Fibroblast of lung (primary cell): ENCODE data around the gene CIAO3.

Experiments used
- CTCF ChIP-seq, 2 donors: IDR thresholded peaks in 1 of 2; conservative IDR thresholded peaks in 1 of 2; 1 replicate in 1 of 2; 2 replicates in 1 of 2; pipeline ENCODE4 v1.5.1; 2011 to 2012; ENCODE audit warnings: low read length in 2 of 2, control low read depth in 1 of 2, inconsistent platforms in 1 of 2, low read depth in 1 of 2, mild to moderate bottlenecking in 1 of 2
- EZH2 ChIP-seq: IDR thresholded peaks from 2 replicates; pipeline ENCODE4 v1.5.1; 2012; ENCODE audit warnings: low read length, control low read depth, mild to moderate bottlenecking; ENCODE audit errors: missing control alignments

GRCh38 chr16:787978-788398, 47.2 kb upstream of the CIAO3 start, which contains the start of gene RPUSD1:
- no peak for TF ChIP-seq CTCF (conservative IDR thresholded peaks at IDR 0.05 in 1 of 2, IDR thresholded peaks at IDR 0.05 in 1 of 2; ENCODE audit: low read depth in 1 of 2, low read length in 2 of 2)
- no peak for TF ChIP-seq EZH2
